Activated CD8-positive, alpha-beta T cell treated with anti-CD3 and anti-CD28 coated beads, Interleukin-2, amount 10 ng/mL, durations not matched to agents 7 days and 5 days (primary cell): Measurements from ENCODE around the gene DPP6. TPM values are rescaled to one million over a fixed set of nuclear protein-coding genes. Genes with fewer than 3 reads are reported as not detected.

Experiments
- ATAC-seq: fragments of 150-1000 bp; cut with Tn5 transposase; one replicate; pipeline ENCODE4 v1.10.0; 2021; ENCODE audit warnings: moderate library complexity
- CTCF ChIA-PET: fragments of 350-600 bp; sonication (Branson Sonifier 250); formaldehyde crosslinking; loops from one replicate; lab custom pipeline; 2021; ENCODE audit warnings: antibody characterized with exemption; lab: Charles Lee
- POLR2A ChIA-PET: fragments of 350-600 bp; sonication (Branson Sonifier 250); formaldehyde crosslinking; loops from one replicate; lab custom pipeline; 2021; ENCODE audit warnings: antibody characterized with exemption; lab: Charles Lee
- DNase-seq: peaks from one replicate; pipeline ENCODE4 v3.0.0-alpha.2; 2020
- H3K27ac Mint-ChIP-seq: one replicate; pipeline ENCODE4 v1.8.0; 2021; ENCODE audit warnings: mild to moderate bottlenecking, mixed read lengths
- H3K27me3 Mint-ChIP-seq: one replicate; pipeline ENCODE4 v1.8.0; 2021; ENCODE audit warnings: low read depth, mixed read lengths
- H3K36me3 Mint-ChIP-seq: one replicate; pipeline ENCODE4 v1.8.0; 2021; ENCODE audit warnings: low read depth, mixed read lengths
- H3K4me1 Mint-ChIP-seq: one replicate; pipeline ENCODE4 v1.8.0; 2021; ENCODE audit warnings: low read depth, mixed read lengths
- H3K4me3 Mint-ChIP-seq: one replicate; pipeline ENCODE4 v1.8.0; 2021; ENCODE audit warnings: mild to moderate bottlenecking, mixed read lengths
- H3K9me3 Mint-ChIP-seq: one replicate; pipeline ENCODE4 v1.8.0; 2022; ENCODE audit warnings: mixed read lengths; ENCODE audit not compliant: insufficient read depth
- total RNA-seq, 2 experiments: library from RNA; stranded (reverse); gene quantifications; one replicate each; pipeline ENCODE4 v1.2.3, GENCODE V29; 2021

The DPP6 gene
- total RNA-seq, 2 experiments from 2014 or later = not detected

DNA sequence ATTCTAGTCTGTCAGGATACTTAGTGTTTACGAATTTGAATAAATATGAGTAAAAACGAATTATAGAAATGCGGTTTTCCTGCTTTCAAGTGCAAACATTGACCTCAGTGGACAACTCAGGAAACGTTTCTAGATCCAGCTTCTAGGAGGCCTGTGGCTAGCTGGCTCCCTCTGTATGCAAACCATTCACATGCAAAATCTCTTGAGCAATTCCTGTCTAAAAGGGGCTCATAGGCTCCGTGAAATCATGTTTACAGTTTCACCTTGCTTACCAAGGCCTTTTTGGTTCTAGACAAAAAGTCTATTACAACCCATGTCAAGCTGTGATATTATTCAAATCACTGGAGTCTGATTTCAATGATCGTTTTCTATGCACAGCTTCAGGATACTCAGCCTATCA is 364.5 kb downstream of the DPP6 start:
- DNase-seq (no peak), ATAC-seq (no peak)
- H3K27ac Mint-ChIP-seq = no peak overlapping the region
- ChIA-PET CTCF (no interaction called here), POLR2A (no interaction called here)
- H3K36me3 Mint-ChIP-seq = no peaks in the 10 kb centered on the region
- no peaks in the 10 kb centered on the region for H3K27me3 Mint-ChIP-seq
- no peak overlapping the region for H3K4me3 Mint-ChIP-seq
- H3K4me1 Mint-ChIP-seq = no peaks in the 10 kb centered on the region
- H3K9me3 Mint-ChIP-seq = no peaks in the 10 kb centered on the region

DNA sequence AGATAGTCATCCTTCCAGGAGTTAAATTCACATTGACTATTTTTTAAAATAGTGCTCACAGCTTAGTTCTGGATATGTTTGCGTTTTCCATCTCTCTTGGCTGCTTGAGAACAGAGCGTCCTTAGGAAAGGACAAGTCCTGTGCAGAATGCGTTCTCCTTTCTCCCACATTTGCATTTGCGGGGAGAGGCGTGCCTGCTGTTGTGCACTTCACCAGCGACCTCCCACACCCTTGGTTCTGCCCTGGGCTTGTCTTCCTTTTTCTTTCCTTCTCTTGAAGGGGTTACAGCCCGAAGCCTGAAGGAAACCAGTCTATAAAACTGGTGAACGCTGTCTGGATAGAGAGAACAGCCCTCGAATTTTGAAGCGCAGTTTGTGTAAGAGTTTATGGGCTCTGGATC is 367.1 kb downstream of the DPP6 start:
- ATAC-seq (no peak), DNase-seq (no peak)
- ChIA-PET POLR2A (no interaction called here), CTCF (no interaction called here)
- Mint-ChIP-seq H3K9me3 (peaks cover 4% of the 10 kb centered on the region), H3K4me1 (no peaks in the 10 kb centered on the region), H3K4me3 (no peak overlapping the region), H3K27me3 (no peaks in the 10 kb centered on the region), H3K27ac (no peak overlapping the region), H3K36me3 (no peaks in the 10 kb centered on the region)

GRCh38 chr7:154423231-154423630 is 371.0 kb downstream of the DPP6 start:
- Mint-ChIP-seq H3K27ac (no peak overlapping the region), H3K36me3 (no peaks in the 10 kb centered on the region), H3K4me1 (no peaks in the 10 kb centered on the region), H3K4me3 (no peak overlapping the region), H3K9me3 (peaks cover 4% of the 10 kb centered on the region), H3K27me3 (no peaks in the 10 kb centered on the region)
- DNase-seq (no peak), ATAC-seq (no peak)
- POLR2A ChIA-PET = no interaction called here
- CTCF ChIA-PET = no interaction called here

DNA sequence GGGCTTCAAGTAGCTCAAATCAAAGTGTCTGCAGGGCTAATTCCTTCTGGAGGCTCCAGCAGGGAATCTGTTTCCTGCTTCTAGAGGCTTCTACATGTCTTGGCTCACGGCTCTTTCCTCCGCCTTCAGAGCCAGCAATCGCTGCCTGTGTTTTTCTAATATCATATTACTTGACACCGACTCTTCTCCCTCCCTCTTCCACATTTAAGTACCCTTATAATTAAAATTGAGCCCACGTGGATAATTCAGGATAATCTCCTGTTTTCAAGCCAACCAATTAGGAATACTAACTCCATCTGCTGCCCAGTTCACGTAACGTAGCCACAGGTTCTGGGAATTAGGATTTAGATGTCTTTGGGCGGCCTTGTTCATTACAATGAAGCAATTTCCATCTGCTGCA is 372.2 kb downstream of the DPP6 start:
- Mint-ChIP-seq H3K27ac (no peak overlapping the region), H3K9me3 (peaks cover 4% of the 10 kb centered on the region), H3K4me1 (no peaks in the 10 kb centered on the region), H3K27me3 (no peaks in the 10 kb centered on the region), H3K36me3 (no peaks in the 10 kb centered on the region), H3K4me3 (no peak overlapping the region)
- no peak for DNase-seq
- ChIA-PET CTCF (no interaction called here), POLR2A (no interaction called here)
- no peak for ATAC-seq

- no peaks in the 10 kb centered on the region for H3K4me1 Mint-ChIP-seq
- peaks cover 4% of the 10 kb centered on the region for H3K9me3 Mint-ChIP-seq
- DNase-seq (no peak), ATAC-seq (no peak)
- H3K36me3 Mint-ChIP-seq = no peaks in the 10 kb centered on the region
- H3K4me3 Mint-ChIP-seq = no peak overlapping the region
- ChIA-PET POLR2A (no interaction called here), CTCF (no interaction called here)
- no peaks in the 10 kb centered on the region for H3K27me3 Mint-ChIP-seq
- no peak overlapping the region for H3K27ac Mint-ChIP-seq
Observed at GRCh38 chr7:154425271-154425670, 373.1 kb downstream of the DPP6 start.

DNA sequence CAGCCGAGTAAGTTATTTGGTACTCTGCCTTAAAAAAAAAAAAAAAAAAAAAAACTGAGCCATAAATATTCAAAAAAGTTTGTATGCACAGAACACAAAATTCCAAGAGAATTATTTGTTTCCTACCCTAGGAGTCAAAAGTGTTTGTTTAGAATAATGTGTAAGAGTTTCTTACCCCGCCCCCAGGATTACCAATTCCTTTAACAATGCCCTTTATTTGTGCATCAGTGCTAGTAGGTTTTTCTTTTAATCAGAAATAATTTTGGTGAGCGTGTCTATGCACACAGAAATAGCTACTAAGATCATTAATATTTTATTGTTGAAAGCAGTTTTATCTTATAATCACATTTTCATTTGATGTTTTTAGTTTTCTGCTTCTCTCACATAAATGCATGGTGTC is 374.6 kb downstream of the DPP6 start:
- no peak overlapping the region for H3K27ac Mint-ChIP-seq
- DNase-seq (no peak), ATAC-seq (no peak)
- ChIA-PET CTCF (no interaction called here), POLR2A (no interaction called here)
- no peak overlapping the region for H3K4me3 Mint-ChIP-seq
- peaks cover 5% of the 10 kb centered on the region for H3K9me3 Mint-ChIP-seq
- no peaks in the 10 kb centered on the region for H3K27me3 Mint-ChIP-seq
- H3K36me3 Mint-ChIP-seq = no peaks in the 10 kb centered on the region
- H3K4me1 Mint-ChIP-seq = no peaks in the 10 kb centered on the region

DNA sequence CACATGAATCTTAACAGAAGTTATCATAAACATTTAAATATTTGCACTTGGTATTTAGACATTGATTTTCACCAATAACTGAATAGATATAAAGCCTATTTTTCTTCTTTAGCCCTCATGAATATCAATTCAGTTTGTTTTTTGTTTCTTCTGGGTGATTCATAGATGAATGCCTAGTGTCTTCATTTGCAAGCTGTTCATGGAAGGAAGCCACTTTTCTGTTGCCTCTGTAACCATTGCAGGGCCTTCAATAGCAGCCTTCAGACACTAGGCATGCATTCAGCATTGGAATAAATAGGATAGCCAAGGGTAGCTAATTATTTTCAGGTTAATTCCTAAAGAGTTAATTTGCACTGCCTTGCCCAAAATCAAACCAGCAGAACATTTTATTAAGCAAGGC is 375.3 kb downstream of the DPP6 start:
- H3K4me3 Mint-ChIP-seq = no peak overlapping the region
- POLR2A ChIA-PET = no interaction called here
- no peak overlapping the region for H3K27ac Mint-ChIP-seq
- DNase-seq = no peak
- no peaks in the 10 kb centered on the region for H3K4me1 Mint-ChIP-seq
- ATAC-seq = no peak
- H3K27me3 Mint-ChIP-seq = no peaks in the 10 kb centered on the region
- no peaks in the 10 kb centered on the region for H3K36me3 Mint-ChIP-seq
- H3K9me3 Mint-ChIP-seq = peaks cover 8% of the 10 kb centered on the region
- CTCF ChIA-PET = no interaction called here

DNA sequence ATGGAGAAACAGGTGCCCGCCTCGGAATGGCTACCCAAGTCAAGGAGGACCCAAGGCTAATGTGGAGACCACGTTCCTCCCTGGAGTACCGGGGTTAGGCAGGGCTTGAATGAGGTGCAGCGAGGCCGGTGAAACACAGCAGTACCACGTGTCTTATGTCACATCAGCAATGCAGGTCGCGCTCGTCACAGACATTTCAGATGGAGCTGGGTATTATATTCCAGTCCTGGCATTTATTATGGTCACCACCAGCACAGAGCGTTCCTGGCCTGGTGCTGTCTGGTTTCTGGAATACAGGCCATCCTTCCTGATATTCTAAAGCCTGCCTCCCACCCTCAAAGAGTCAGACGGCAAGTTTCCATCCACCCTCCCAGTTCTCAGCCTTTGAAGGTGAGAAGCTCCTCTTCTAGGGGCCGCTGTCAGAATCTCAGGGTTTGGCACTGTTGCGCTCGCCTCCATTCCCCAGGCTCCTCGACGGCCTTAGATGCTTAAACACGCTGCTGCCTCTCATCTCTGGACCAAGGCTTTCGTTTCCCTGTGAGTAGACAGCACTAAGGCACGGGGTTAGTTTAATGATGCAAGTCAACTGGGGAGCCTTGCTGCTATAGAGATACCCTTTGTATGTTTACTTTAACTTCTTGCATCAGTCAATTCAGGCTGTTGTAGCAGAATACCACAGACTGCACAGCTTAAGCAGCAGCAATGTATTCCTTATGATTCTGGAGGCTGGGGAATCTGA is 377.6 kb downstream of the DPP6 start:
- no peak for DNase-seq
- POLR2A ChIA-PET = no interaction called here

DNA sequence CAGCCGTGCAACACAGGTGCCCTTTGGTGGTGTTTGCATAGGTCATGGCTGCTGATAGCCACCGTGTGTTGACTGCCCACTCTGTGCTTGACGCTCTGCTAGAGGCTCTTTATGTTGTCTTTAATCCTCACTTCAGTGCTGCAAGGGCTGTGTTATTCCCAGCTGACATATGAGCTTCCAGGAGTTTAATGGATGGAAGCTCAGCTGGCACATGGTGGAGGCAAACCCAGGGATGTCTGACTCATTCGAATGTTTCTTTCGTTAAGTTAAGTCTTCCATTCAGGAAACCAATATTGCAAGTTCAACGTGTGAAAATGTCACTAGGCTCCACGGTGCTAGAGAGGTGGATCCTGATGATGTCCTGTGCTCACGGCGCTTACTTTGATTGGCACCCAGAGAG is 378.4 kb downstream of the DPP6 start:
- Mint-ChIP-seq H3K9me3 (peaks cover 5% of the 10 kb centered on the region), H3K27ac (no peak overlapping the region), H3K4me3 (no peak overlapping the region), H3K27me3 (no peaks in the 10 kb centered on the region), H3K36me3 (no peaks in the 10 kb centered on the region), H3K4me1 (no peaks in the 10 kb centered on the region)
- no peak for ATAC-seq
- ChIA-PET CTCF (no interaction called here), POLR2A (no interaction called here)
- DNase-seq = no peak

More for the DNA sequence above, 377.6 kb downstream of the DPP6 start:
- no peaks in the 10 kb centered on the region for H3K4me1 Mint-ChIP-seq
- no peak overlapping the region for H3K4me3 Mint-ChIP-seq
- CTCF ChIA-PET = no interaction called here
- no peaks in the 10 kb centered on the region for H3K27me3 Mint-ChIP-seq
- ATAC-seq = no peak
- H3K36me3 Mint-ChIP-seq = no peaks in the 10 kb centered on the region
- H3K9me3 Mint-ChIP-seq = peaks cover 5% of the 10 kb centered on the region
- no peak overlapping the region for H3K27ac Mint-ChIP-seq

DNA sequence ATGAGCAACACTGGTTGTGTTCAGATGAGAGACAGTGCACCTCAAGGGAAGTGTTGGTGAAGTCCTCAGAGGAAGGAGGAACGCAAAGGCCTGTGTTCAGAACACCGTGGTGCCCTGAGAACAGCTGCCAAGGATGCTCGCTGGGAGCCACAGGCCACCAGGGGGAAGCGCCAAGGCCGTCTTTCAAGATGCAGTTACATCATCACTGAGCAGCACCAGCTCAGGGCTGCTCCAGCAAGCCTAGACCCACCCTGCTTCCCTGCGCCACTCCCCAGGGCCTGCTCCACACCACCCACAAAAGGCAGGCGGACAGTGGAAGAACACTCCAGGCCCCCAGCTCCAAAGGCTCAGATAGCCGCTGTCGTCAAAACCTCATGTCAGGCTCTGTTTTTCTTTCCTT is 378.8 kb downstream of the DPP6 start:
- no peaks in the 10 kb centered on the region for H3K4me1 Mint-ChIP-seq
- CTCF ChIA-PET = no interaction called here

GRCh38 chr7:154433632-154434598 is 381.7 kb downstream of the DPP6 start:
- POLR2A ChIA-PET = no interaction called here
- Mint-ChIP-seq H3K36me3 (no peaks in the 10 kb centered on the region), H3K4me3 (no peak overlapping the region), H3K4me1 (no peaks in the 10 kb centered on the region), H3K27ac (no peak overlapping the region), H3K27me3 (no peaks in the 10 kb centered on the region), H3K9me3 (peaks cover 5% of the 10 kb centered on the region)
- no peak for DNase-seq
- CTCF ChIA-PET = no interaction called here
- no peak for ATAC-seq

More for the DNA sequence above, 378.8 kb downstream of the DPP6 start:
- Mint-ChIP-seq H3K4me3 (no peak overlapping the region), H3K27ac (no peak overlapping the region), H3K9me3 (peaks cover 5% of the 10 kb centered on the region), H3K27me3 (no peaks in the 10 kb centered on the region), H3K36me3 (no peaks in the 10 kb centered on the region)
- DNase-seq (no peak), ATAC-seq (no peak)
- POLR2A ChIA-PET = no interaction called here

DNA sequence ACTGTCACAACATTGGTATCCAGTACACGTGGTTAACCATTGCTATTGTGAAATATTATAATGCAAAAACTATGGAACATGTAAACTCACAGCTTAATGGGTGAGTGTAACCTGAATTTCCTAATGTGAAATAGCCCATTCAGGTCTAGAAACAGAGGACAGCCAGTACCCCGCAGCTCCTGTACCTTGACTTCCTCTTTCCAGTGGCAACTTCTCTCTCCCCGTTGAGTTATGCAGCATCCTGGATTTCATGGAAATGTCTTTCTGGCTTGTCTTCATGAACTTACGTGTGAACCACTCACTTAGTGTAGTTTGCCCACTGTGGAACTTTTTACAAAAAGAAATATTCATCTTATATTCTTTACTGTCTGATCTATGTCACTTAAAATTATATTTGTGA is 384.4 kb downstream of the DPP6 start:
- DNase-seq = no peak

More for the DNA sequence above, 384.4 kb downstream of the DPP6 start:
- CTCF ChIA-PET = interaction anchor here (0.8 kb wide), 1 partner anchor 68 kb away, joined by 3 read pairs; no protein-coding TSS in a partner anchor
- no peak for ATAC-seq
- peaks cover 5% of the 10 kb centered on the region for H3K9me3 Mint-ChIP-seq
- H3K4me1 Mint-ChIP-seq = no peaks in the 10 kb centered on the region
- POLR2A ChIA-PET = no interaction called here
- H3K36me3 Mint-ChIP-seq = no peaks in the 10 kb centered on the region
- no peak overlapping the region for H3K27ac Mint-ChIP-seq
- H3K4me3 Mint-ChIP-seq = no peak overlapping the region
- H3K27me3 Mint-ChIP-seq = no peaks in the 10 kb centered on the region
